ENCODE results near the gene TSPAN14. TPM values are rescaled to one million over a fixed set of nuclear protein-coding genes. Genes with fewer than 3 reads are reported as not detected.

The TSPAN14 gene, protein sequence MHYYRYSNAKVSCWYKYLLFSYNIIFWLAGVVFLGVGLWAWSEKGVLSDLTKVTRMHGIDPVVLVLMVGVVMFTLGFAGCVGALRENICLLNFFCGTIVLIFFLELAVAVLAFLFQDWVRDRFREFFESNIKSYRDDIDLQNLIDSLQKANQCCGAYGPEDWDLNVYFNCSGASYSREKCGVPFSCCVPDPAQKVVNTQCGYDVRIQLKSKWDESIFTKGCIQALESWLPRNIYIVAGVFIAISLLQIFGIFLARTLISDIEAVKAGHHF
- total RNA-seq, result 100 to 1,000 TPM; 130 to 136 TPM

GRCh38 chr10:80453842-80454512 is at the start of gene TSPAN14:
TSPAN14 (plus strand) TSS chr10:80454310; CDS start chr10:80489234, 34,924 bp downstream.
- Mint-ChIP-seq H3K36me3 (ENCODE audit: low read depth) (peaks cover 33% of the 10 kb centered on the region), H3K27ac (peak within 1 kb of the TSS; percentile 97), H3K4me3 (peak within 1 kb of the TSS; percentile 94), H3K4me1 (peaks cover 44% of the 10 kb centered on the region), H3K27me3 (no peaks in the 10 kb centered on the region), H3K9me3 (no peaks in the 10 kb centered on the region)
- CTCF ChIA-PET, result interaction anchor here (0.7 to 24.7 kb wide), 8 partner anchors 9 to 50 kb away, joined by 3 to 414 read pairs (median 4); partner anchors contain the start of gene PRXL2A
- POLR2A ChIA-PET, result interaction anchor here (0.7 to 21.7 kb wide), 9 partner anchors 10 to 83 kb away, joined by 3 to 404 read pairs (median 5); no protein-coding TSS in a partner anchor
- peak; percentile 83 for DNase-seq

DNA sequence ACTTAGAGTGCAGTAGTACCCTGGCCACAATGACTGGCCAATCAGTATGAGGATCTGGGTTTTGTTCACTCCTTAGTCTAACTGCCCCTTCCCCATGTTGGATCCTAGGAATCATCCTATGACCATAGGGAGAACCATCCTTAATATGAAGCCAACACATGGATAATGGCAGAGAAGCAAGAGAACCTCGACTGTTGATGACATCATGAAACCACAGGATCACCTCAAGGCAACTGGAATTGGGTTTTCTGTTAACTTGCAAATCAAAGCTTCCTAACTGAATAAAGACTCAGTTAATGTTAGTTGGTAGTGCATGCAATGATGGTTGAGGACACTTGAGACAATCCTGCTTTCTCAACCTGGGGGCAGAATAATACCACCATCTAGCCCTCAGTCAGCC is 49.1 kb upstream of the TSPAN14 start:
- Mint-ChIP-seq H3K4me1 (peaks cover 9% of the 10 kb centered on the region), H3K27ac (no peak overlapping the region), H3K9me3 (no peaks in the 10 kb centered on the region), H3K36me3 (ENCODE audit: low read depth) (no peaks in the 10 kb centered on the region), H3K27me3 (peaks cover 22% of the 10 kb centered on the region), H3K4me3 (no peak overlapping the region)
- ChIA-PET POLR2A (no interaction called here), CTCF (interaction anchor here (1.2 to 2.0 kb wide), 3 partner anchors 16 to 100 kb away, joined by 3 to 9 read pairs (median 5); no protein-coding TSS in a partner anchor)
- DNase-seq, result no peak

- H3K27ac Mint-ChIP-seq, result no peak overlapping the region
- H3K9me3 Mint-ChIP-seq, result no peaks in the 10 kb centered on the region
- DNase-seq, result no peak
- POLR2A ChIA-PET, result no interaction called here
- CTCF ChIA-PET, result interaction anchor here (1.2 to 2.0 kb wide), 3 partner anchors 17 to 100 kb away, joined by 3 to 9 read pairs (median 5); no protein-coding TSS in a partner anchor
- peaks cover 22% of the 10 kb centered on the region for H3K27me3 Mint-ChIP-seq
- H3K36me3 Mint-ChIP-seq (ENCODE audit: low read depth), result no peaks in the 10 kb centered on the region
- H3K4me1 Mint-ChIP-seq, result peaks cover 9% of the 10 kb centered on the region
- H3K4me3 Mint-ChIP-seq, result no peak overlapping the region
Measured at GRCh38 chr10:80405626-80406025, 48.5 kb upstream of the TSPAN14 start.

GRCh38 chr10:80406204-80406603 is 47.9 kb upstream of the TSPAN14 start:
- Mint-ChIP-seq H3K4me1 (peaks cover 9% of the 10 kb centered on the region), H3K9me3 (no peaks in the 10 kb centered on the region), H3K36me3 (ENCODE audit: low read depth) (no peaks in the 10 kb centered on the region), H3K27ac (no peak overlapping the region), H3K27me3 (peaks cover 22% of the 10 kb centered on the region), H3K4me3 (no peak overlapping the region)
- DNase-seq, result no peak
- ChIA-PET CTCF (interaction anchor here (1.2 to 2.0 kb wide), 3 partner anchors 17 to 99 kb away, joined by 3 to 9 read pairs (median 5); no protein-coding TSS in a partner anchor), POLR2A (no interaction called here)

DNA sequence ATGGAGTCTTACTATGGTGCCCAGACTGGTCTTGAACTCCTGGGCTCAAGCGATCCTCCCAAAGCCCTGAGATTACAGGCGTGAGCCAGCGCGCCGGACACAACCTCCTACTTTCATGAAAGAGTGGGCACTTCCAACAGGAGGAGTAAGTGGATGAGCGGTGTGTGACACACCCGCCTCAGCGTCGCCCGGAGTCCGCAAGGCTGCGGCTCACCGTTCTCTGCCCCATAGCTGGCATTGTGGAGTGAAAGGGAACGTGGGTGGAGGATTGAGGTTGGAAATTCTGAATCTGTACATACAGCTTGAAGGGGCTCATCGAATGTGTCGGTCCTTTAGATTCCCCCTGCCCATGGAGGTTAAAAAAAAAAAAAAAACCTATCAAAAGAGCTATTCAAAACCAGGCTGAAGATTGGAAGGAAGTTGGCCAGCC is 46.3 kb upstream of the TSPAN14 start:
- POLR2A ChIA-PET, result interaction anchor here (0.7 to 1.0 kb wide), 2 partner anchors 11 to 74 kb away, joined by 3 read pairs; no protein-coding TSS in a partner anchor
- Mint-ChIP-seq H3K4me3 (peak overlapping the region; percentile 69), H3K36me3 (ENCODE audit: low read depth) (no peaks in the 10 kb centered on the region), H3K27ac (no peak overlapping the region), H3K4me1 (peaks cover 9% of the 10 kb centered on the region), H3K9me3 (no peaks in the 10 kb centered on the region), H3K27me3 (peaks cover 22% of the 10 kb centered on the region)
- CTCF ChIA-PET, result interaction anchor here (0.6 to 1.5 kb wide), 12 partner anchors 25 to 192 kb away, joined by 3 to 15 read pairs (median 3); partner anchors contain the start of gene SH2D4B
- peak; percentile 21 for DNase-seq

- ChIA-PET POLR2A (interaction anchor here (0.7 to 1.0 kb wide), 2 partner anchors 10 to 74 kb away, joined by 3 read pairs; no protein-coding TSS in a partner anchor), CTCF (interaction anchor here (0.6 to 1.5 kb wide), 12 partner anchors 26 to 191 kb away, joined by 3 to 15 read pairs (median 3); partner anchors contain the start of gene SH2D4B)
- Mint-ChIP-seq H3K27me3 (peaks cover 22% of the 10 kb centered on the region), H3K4me1 (peaks cover 9% of the 10 kb centered on the region), H3K4me3 (peak within 1 kb of the TSS; percentile 69), H3K9me3 (no peaks in the 10 kb centered on the region), H3K27ac (no peak within 1 kb of the TSS), H3K36me3 (ENCODE audit: low read depth) (no peaks in the 10 kb centered on the region)
- peak; percentile 74 for DNase-seq
Measured at GRCh38 chr10:80408242-80409101, 45.6 kb upstream of the TSPAN14 start, which contains the start of gene PRXL2A. PRXL2A (plus strand) TSS chr10:80408551; CDS start chr10:80420468, 11,917 bp downstream.

- POLR2A ChIA-PET, result interaction anchor here (1.4 kb wide), 1 partner anchor 31 kb away, joined by 3 read pairs; no protein-coding TSS in a partner anchor
Measured at GRCh38 chr10:80409121-80409520, 45.0 kb upstream of the TSPAN14 start.

GRCh38 chr10:80410122-80410521 is 44.0 kb upstream of the TSPAN14 start:
- H3K4me3 Mint-ChIP-seq, result no peak overlapping the region
- peaks cover 9% of the 10 kb centered on the region for H3K4me1 Mint-ChIP-seq
- H3K27me3 Mint-ChIP-seq, result peaks cover 22% of the 10 kb centered on the region
- ChIA-PET CTCF (interaction anchor here (1.0 to 2.7 kb wide), 2 partner anchors 34 to 95 kb away, joined by 4 to 10 read pairs; no protein-coding TSS in a partner anchor), POLR2A (interaction anchor here (1.4 kb wide), 1 partner anchor 32 kb away, joined by 3 read pairs; no protein-coding TSS in a partner anchor)
- no peak for DNase-seq
- H3K9me3 Mint-ChIP-seq, result no peaks in the 10 kb centered on the region
- no peaks in the 10 kb centered on the region for H3K36me3 Mint-ChIP-seq (ENCODE audit: low read depth)
- H3K27ac Mint-ChIP-seq, result no peak overlapping the region

More at GRCh38 chr10:80409121-80409520, 45.0 kb upstream of the TSPAN14 start:
- Mint-ChIP-seq H3K27ac (no peak overlapping the region), H3K4me3 (peak overlapping the region; percentile 47), H3K4me1 (peaks cover 9% of the 10 kb centered on the region), H3K27me3 (peaks cover 22% of the 10 kb centered on the region), H3K36me3 (ENCODE audit: low read depth) (no peaks in the 10 kb centered on the region), H3K9me3 (no peaks in the 10 kb centered on the region)
- no peak for DNase-seq
- CTCF ChIA-PET, result interaction anchor here (1.0 to 2.7 kb wide), 2 partner anchors 35 to 96 kb away, joined by 4 to 10 read pairs; no protein-coding TSS in a partner anchor

DNA sequence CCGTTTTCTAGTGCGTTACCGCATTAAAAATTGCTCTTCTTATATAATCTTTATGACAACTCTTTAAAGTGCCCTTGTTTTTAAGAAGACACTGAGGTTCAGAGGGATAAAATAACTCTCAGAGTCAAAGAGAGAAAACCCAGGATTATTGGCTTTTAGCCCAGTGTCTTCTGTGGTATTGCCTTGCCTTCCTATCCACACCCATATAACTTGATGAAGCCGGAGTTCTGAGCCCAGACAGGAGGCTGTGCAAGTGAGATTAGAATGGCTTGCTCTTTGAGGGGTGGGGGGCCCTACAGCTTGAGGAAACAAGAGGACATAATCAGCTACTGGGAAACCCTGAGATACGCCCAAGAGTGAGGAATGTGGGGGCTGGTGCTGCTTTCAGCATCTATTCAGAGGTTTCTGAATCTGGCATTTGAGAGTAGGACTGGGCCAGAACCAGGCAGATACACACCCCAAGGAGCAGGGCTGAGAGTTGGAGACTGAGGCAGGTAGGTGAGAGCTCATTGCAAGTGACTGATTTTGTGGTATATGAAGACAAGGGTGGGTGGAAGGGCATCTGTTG is 43.4 kb upstream of the TSPAN14 start:
- no peak for DNase-seq
- Mint-ChIP-seq H3K27me3 (peaks cover 22% of the 10 kb centered on the region), H3K27ac (no peak overlapping the region), H3K4me1 (peaks cover 9% of the 10 kb centered on the region), H3K36me3 (ENCODE audit: low read depth) (no peaks in the 10 kb centered on the region), H3K9me3 (no peaks in the 10 kb centered on the region), H3K4me3 (no peak overlapping the region)
- POLR2A ChIA-PET, result interaction anchor here (1.4 kb wide), 1 partner anchor 33 kb away, joined by 3 read pairs; no protein-coding TSS in a partner anchor
- CTCF ChIA-PET, result interaction anchor here (2.7 kb wide), 1 partner anchor 34 kb away, joined by 10 read pairs; no protein-coding TSS in a partner anchor

DNA sequence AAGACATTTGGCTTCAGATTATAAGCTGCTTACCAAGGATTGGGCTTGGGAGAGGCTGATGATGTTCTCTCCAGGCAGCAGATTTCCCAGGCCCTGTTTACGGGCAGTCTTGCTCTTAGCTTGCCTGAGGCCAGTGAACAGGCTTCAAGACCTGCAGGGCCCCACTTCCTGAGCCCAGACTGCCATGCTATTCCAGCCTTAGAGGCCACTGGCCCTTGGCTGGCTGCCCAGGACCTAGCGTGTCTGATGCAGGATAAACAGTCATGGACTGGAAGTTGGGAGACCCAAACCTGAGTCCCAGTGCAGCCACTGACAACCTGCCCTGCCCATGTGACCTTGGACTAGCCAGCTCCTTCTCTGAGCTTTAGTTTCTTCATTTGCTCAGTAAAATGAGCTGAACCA is 42.8 kb upstream of the TSPAN14 start:
- DNase-seq, result no peak
- Mint-ChIP-seq H3K4me1 (peaks cover 9% of the 10 kb centered on the region), H3K36me3 (ENCODE audit: low read depth) (no peaks in the 10 kb centered on the region), H3K27ac (no peak overlapping the region), H3K9me3 (no peaks in the 10 kb centered on the region), H3K27me3 (peaks cover 19% of the 10 kb centered on the region), H3K4me3 (no peak overlapping the region)
- ChIA-PET POLR2A (interaction anchor here (0.8 kb wide), 1 partner anchor 130 kb away, joined by 3 read pairs; no protein-coding TSS in a partner anchor), CTCF (interaction anchor here (1.6 to 2.7 kb wide), 2 partner anchors 33 to 94 kb away, joined by 5 to 10 read pairs; no protein-coding TSS in a partner anchor)

- Mint-ChIP-seq H3K36me3 (ENCODE audit: low read depth) (no peaks in the 10 kb centered on the region), H3K4me3 (no peak overlapping the region), H3K4me1 (peaks cover 9% of the 10 kb centered on the region), H3K9me3 (no peaks in the 10 kb centered on the region), H3K27me3 (peaks cover 15% of the 10 kb centered on the region), H3K27ac (no peak overlapping the region)
- ChIA-PET CTCF (interaction anchor here (1.6 to 2.7 kb wide), 2 partner anchors 33 to 94 kb away, joined by 5 to 10 read pairs; no protein-coding TSS in a partner anchor), POLR2A (interaction anchor here (0.8 kb wide), 1 partner anchor 129 kb away, joined by 3 read pairs; no protein-coding TSS in a partner anchor)
- no peak for DNase-seq
Measured at GRCh38 chr10:80411681-80412220, 42.4 kb upstream of the TSPAN14 start.

Data from activated CD4-positive, alpha-beta memory T cell treated with anti-CD3 and anti-CD28 coated beads, Interleukin-2, amount 10 ng/mL, durations not matched to agents 7 days and 5 days (primary cell).